ENCODE measurements around the gene LONP2. TPM values are rescaled to one million over a fixed set of nuclear protein-coding genes. Genes with fewer than 3 reads are reported as not detected.

Gene LONP2
- total and polyA plus RNA-seq, 2 of the 13 experiments (the other 11 are each of a cell fraction or from before 2014, with no cell fraction given), result 39.2 to 63.3 TPM

DNA sequence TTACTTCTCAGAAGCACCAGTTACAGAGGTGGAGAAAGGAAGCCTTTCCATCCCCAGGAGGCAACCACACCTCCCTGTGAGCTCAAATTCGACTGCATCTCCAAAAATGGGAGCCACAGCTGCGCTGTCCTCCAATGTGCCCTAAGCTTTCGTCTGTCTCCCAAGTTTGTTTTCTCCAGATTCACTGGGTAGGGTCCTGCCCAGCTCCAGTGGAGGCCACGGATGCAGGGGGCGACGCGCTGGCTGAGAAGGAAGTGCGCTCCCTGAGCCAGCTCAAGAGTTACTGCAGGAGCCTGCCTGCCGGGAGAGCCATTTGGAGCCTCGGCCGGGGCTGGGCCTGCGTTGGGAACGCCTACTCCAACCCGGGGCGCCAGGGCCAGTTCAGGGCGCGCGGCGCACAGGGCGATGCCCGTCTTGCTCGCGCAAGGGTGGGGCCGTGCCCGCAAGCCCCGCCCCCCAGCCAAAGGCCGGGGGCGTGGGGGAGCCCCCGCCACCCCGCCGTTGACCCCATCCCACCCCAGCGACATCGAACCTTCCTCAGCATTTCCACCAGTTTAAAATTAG lies 121.6 kb downstream of the LONP2 start (continued):
- TF ChIP-seq ZNF703 (CRISPR knock-in tag; IDR thresholded peaks at IDR 0.05; ENCODE audit: borderline replicate concordance) (no peak), RARG (CRISPR knock-in tag; IDR thresholded peaks at IDR 0.05; ENCODE audit: low read depth) (no peak; the same call in 1 of the 2 replicates), ZNF354B (CRISPR knock-in tag; IDR thresholded peaks at IDR 0.05) (no peak), ZFYVE20 (CRISPR knock-in tag; IDR thresholded peaks at IDR 0.05; ENCODE audit: borderline replicate concordance, low read depth) (no peak), CENPX (CRISPR knock-in tag; IDR thresholded peaks at IDR 0.05) (no peak), JUN (CRISPR knock-in tag; IDR thresholded peaks at IDR 0.05) (no peak), CBX1 (IDR thresholded peaks at IDR 0.05; ENCODE audit: low read depth) (peak; percentile 64), ZNF496 (CRISPR knock-in tag; IDR thresholded peaks at IDR 0.05; ENCODE audit: insufficient replicate concordance) (no peak), YY1 (IDR thresholded peaks at IDR 0.05; ENCODE audit: insufficient read depth, insufficient replicate concordance, low read depth, low read length) (peak; percentile 78), SALL1 (CRISPR knock-in tag; IDR thresholded peaks at IDR 0.05) (peak; percentile 75), DR1 (CRISPR knock-in tag; IDR thresholded peaks at IDR 0.05) (peak; percentile 93), ZNF788 (CRISPR knock-in tag; IDR thresholded peaks at IDR 0.05; ENCODE audit: borderline replicate concordance) (peak; percentile 94), ZNF224 (CRISPR knock-in tag; IDR thresholded peaks at IDR 0.05) (0 out of 2 replicates have a peak, but pooled peaks have one; percentile 23)
- TF ChIP-seq, protein P1, sequence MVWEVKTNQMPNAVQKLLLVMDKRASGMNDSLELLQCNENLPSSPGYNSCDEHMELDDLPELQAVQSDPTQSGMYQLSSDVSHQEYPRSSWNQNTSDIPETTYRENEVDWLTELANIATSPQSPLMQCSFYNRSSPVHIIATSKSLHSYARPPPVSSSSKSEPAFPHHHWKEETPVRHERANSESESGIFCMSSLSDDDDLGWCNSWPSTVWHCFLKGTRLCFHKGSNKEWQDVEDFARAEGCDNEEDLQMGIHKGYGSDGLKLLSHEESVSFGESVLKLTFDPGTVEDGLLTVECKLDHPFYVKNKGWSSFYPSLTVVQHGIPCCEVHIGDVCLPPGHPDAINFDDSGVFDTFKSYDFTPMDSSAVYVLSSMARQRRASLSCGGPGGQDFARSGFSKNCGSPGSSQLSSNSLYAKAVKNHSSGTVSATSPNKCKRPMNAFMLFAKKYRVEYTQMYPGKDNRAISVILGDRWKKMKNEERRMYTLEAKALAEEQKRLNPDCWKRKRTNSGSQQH (CRISPR knock-in tag; IDR thresholded peaks at IDR 0.05; ENCODE audit: low read depth), result no peak; the same call in 1 of the 2 replicates
- TF ChIP-seq, protein P2, sequence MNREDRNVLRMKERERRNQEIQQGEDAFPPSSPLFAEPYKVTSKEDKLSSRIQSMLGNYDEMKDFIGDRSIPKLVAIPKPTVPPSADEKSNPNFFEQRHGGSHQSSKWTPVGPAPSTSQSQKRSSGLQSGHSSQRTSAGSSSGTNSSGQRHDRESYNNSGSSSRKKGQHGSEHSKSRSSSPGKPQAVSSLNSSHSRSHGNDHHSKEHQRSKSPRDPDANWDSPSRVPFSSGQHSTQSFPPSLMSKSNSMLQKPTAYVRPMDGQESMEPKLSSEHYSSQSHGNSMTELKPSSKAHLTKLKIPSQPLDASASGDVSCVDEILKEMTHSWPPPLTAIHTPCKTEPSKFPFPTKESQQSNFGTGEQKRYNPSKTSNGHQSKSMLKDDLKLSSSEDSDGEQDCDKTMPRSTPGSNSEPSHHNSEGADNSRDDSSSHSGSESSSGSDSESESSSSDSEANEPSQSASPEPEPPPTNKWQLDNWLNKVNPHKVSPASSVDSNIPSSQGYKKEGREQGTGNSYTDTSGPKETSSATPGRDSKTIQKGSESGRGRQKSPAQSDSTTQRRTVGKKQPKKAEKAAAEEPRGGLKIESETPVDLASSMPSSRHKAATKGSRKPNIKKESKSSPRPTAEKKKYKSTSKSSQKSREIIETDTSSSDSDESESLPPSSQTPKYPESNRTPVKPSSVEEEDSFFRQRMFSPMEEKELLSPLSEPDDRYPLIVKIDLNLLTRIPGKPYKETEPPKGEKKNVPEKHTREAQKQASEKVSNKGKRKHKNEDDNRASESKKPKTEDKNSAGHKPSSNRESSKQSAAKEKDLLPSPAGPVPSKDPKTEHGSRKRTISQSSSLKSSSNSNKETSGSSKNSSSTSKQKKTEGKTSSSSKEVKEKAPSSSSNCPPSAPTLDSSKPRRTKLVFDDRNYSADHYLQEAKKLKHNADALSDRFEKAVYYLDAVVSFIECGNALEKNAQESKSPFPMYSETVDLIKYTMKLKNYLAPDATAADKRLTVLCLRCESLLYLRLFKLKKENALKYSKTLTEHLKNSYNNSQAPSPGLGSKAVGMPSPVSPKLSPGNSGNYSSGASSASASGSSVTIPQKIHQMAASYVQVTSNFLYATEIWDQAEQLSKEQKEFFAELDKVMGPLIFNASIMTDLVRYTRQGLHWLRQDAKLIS (CRISPR knock-in tag; IDR thresholded peaks at IDR 0.05), result no peak; the same call in 1 of the 2 replicates
- TF ChIP-seq, protein P3, sequence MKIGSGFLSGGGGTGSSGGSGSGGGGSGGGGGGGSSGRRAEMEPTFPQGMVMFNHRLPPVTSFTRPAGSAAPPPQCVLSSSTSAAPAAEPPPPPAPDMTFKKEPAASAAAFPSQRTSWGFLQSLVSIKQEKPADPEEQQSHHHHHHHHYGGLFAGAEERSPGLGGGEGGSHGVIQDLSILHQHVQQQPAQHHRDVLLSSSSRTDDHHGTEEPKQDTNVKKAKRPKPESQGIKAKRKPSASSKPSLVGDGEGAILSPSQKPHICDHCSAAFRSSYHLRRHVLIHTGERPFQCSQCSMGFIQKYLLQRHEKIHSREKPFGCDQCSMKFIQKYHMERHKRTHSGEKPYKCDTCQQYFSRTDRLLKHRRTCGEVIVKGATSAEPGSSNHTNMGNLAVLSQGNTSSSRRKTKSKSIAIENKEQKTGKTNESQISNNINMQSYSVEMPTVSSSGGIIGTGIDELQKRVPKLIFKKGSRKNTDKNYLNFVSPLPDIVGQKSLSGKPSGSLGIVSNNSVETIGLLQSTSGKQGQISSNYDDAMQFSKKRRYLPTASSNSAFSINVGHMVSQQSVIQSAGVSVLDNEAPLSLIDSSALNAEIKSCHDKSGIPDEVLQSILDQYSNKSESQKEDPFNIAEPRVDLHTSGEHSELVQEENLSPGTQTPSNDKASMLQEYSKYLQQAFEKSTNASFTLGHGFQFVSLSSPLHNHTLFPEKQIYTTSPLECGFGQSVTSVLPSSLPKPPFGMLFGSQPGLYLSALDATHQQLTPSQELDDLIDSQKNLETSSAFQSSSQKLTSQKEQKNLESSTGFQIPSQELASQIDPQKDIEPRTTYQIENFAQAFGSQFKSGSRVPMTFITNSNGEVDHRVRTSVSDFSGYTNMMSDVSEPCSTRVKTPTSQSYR (CRISPR knock-in tag; IDR thresholded peaks at IDR 0.05; ENCODE audit: borderline replicate concordance), result peak; percentile 13; the same call in 1 of the 2 replicates
- TF ChIP-seq, protein P4, sequence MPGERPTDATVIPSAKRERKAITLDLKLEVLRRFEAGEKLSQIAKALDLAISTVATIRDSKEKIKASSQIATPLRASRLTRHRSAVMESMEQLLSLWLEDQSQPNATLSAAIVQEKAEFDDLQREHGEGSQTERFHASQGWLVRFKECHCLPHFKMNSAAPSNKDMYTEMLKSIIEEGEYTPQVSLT (CRISPR knock-in tag; IDR thresholded peaks at IDR 0.05; ENCODE audit: borderline replicate concordance, low read depth), result no peak
- TF ChIP-seq, protein P5, sequence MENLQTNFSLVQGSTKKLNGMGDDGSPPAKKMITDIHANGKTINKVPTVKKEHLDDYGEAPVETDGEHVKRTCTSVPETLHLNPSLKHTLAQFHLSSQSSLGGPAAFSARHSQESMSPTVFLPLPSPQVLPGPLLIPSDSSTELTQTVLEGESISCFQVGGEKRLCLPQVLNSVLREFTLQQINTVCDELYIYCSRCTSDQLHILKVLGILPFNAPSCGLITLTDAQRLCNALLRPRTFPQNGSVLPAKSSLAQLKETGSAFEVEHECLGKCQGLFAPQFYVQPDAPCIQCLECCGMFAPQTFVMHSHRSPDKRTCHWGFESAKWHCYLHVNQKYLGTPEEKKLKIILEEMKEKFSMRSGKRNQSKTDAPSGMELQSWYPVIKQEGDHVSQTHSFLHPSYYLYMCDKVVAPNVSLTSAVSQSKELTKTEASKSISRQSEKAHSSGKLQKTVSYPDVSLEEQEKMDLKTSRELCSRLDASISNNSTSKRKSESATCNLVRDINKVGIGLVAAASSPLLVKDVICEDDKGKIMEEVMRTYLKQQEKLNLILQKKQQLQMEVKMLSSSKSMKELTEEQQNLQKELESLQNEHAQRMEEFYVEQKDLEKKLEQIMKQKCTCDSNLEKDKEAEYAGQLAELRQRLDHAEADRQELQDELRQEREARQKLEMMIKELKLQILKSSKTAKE (CRISPR knock-in tag; IDR thresholded peaks at IDR 0.05; ENCODE audit: borderline replicate concordance), result no peak
